ENCODE results near the gene CLIC3.

DNA sequence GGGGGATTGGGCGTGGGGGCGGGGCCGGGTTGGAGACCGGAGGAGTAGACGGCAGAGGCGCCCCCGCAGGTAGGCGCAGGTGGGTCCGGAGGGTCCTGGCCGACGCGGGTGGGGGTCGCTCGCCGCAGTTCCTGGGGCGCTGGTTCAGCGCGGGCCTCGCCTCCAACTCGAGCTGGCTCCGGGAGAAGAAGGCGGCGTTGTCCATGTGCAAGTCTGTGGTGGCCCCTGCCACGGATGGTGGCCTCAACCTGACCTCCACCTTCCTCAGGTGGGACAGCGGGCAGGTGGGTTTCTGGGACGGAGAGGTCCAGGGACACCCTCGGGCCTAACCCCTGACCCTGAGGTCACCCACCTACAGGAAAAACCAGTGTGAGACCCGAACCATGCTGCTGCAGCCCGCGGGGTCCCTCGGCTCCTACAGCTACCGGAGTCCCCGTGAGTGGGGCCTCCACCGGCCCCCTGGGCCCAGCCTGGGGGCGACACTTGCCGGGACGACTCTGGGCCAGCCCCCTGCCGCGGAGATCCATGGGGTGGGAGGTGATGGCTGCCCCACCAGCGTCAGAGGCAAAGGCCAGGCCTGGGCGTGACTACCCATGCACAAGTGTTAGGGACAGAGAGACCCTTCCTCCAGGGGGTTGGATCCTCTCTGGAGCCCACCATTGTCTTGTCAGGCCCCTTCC is 17.4 kb downstream of the CLIC3 start:
- TF ChIP-seq, protein P1, sequence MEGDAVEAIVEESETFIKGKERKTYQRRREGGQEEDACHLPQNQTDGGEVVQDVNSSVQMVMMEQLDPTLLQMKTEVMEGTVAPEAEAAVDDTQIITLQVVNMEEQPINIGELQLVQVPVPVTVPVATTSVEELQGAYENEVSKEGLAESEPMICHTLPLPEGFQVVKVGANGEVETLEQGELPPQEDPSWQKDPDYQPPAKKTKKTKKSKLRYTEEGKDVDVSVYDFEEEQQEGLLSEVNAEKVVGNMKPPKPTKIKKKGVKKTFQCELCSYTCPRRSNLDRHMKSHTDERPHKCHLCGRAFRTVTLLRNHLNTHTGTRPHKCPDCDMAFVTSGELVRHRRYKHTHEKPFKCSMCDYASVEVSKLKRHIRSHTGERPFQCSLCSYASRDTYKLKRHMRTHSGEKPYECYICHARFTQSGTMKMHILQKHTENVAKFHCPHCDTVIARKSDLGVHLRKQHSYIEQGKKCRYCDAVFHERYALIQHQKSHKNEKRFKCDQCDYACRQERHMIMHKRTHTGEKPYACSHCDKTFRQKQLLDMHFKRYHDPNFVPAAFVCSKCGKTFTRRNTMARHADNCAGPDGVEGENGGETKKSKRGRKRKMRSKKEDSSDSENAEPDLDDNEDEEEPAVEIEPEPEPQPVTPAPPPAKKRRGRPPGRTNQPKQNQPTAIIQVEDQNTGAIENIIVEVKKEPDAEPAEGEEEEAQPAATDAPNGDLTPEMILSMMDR (IDR thresholded peaks at IDR 0.05), result no peak
- TF ChIP-seq EZH2 (IDR thresholded peaks at IDR 0.05; ENCODE audit: borderline replicate concordance, insufficient read depth, low read depth, low read length, poor library complexity, severe bottlenecking), result no peak

Data from B cell (primary cell).